ENCODE measurements around the gene FYN.
"Not testable (repeated sequence)": the region's sequence is repeated elsewhere in the genome, so short reads cannot be mapped to it uniquely, and the experiment has no call there.

Gene FYN

GRCh38 chr6:111914617-111915016 lies 41.4 kb upstream of the FYN start:
- DNase-seq (ENCODE audit: low read depth), result no peak
- no peak for TF ChIP-seq CTCF (IDR thresholded peaks at IDR 0.05; ENCODE audit: low read depth, low read length, missing control alignments)
- H3K4me3 ChIP-seq (ENCODE audit: low read depth, low read length), result no peak overlapping the region

DNA sequence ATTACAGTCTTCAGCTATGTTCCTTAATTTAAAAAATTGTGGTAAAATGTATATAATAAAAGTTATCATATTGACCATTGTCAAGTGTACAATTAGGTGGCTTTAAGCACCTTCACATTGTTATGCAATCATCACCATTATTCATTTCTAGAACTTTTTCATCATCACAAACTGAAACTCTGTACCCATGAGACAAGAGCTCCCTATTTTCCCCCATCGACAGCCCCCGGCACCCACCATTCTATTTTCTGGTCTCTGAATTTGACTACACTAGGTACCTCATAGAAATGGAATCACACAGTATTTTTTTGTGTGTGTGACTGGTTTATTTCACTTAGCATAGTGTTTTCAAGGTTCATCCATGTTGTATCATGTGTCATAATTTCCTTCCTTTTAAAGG lies 39.7 kb upstream of the FYN start:
- no peak for TF ChIP-seq CTCF (IDR thresholded peaks at IDR 0.05; ENCODE audit: low read depth, low read length, missing control alignments)
- H3K4me3 ChIP-seq (ENCODE audit: low read depth, low read length), result no peak overlapping the region
- no peak for DNase-seq (ENCODE audit: low read depth)

GRCh38 chr6:111911428-111911827 lies 38.2 kb upstream of the FYN start:
- no peak for DNase-seq (ENCODE audit: low read depth)
- H3K4me3 ChIP-seq (ENCODE audit: low read depth, low read length), result no peak overlapping the region
- TF ChIP-seq CTCF (IDR thresholded peaks at IDR 0.05; ENCODE audit: low read depth, low read length, missing control alignments), result no peak

DNA sequence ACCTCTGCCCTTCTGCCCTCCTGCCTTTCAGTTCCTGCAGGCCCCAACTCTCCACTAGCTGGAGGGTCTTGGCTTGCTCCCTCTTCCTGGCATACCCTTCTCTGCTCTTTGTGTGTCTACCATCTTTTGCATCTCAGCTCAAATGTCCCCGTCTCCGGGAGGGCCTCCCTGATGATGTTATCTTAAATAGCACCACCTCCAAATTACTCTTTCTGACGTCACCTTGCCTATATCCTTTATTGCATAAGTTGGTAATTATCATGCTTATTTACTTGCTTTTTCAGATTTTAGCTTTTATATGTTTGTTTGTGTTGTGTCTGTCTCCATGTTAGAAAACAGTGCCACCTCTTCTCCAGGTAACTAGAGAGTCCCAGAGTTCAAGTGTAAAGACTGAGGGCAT lies 36.0 kb upstream of the FYN start:
- H3K4me3 ChIP-seq (ENCODE audit: low read depth, low read length), result no peak overlapping the region
- TF ChIP-seq CTCF (IDR thresholded peaks at IDR 0.05; ENCODE audit: low read depth, low read length, missing control alignments), result no peak
- no peak for DNase-seq (ENCODE audit: low read depth)

GRCh38 chr6:111908365-111908764 lies 35.1 kb upstream of the FYN start:
- not testable (repeated sequence) for DNase-seq (ENCODE audit: low read depth); H3K4me3 ChIP-seq (ENCODE audit: low read depth, low read length)

DNA sequence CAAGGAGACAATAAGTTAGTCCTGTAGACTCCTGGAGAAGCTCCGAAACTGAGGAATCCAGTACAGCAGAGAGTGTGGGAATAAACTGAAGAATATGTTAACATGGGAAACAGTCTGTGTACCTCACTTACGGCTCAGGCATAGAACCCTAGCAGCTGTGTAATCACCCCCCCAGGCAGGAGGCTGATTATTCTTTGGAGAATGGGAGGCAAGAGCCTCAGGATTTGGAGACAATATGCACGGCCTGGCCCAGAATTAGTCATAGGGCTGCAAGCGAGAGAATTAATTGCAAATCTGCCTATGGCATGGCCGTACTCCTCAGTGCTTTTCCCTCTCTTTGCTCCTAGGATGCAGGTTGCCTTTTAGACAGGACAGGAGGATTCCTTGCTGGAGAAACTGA lies 27.5 kb upstream of the FYN start:
- no peak for TF ChIP-seq CTCF (IDR thresholded peaks at IDR 0.05; ENCODE audit: low read depth, low read length, missing control alignments)
- H3K4me3 ChIP-seq (ENCODE audit: low read depth, low read length), result no peak overlapping the region
- DNase-seq (ENCODE audit: low read depth), result no peak

GRCh38 chr6:111899531-111899930 lies 26.3 kb upstream of the FYN start:
- DNase-seq (ENCODE audit: low read depth), result no peak
- TF ChIP-seq CTCF (IDR thresholded peaks at IDR 0.05; ENCODE audit: low read depth, low read length, missing control alignments), result no peak
- H3K4me3 ChIP-seq (ENCODE audit: low read depth, low read length), result no peak overlapping the region

DNA sequence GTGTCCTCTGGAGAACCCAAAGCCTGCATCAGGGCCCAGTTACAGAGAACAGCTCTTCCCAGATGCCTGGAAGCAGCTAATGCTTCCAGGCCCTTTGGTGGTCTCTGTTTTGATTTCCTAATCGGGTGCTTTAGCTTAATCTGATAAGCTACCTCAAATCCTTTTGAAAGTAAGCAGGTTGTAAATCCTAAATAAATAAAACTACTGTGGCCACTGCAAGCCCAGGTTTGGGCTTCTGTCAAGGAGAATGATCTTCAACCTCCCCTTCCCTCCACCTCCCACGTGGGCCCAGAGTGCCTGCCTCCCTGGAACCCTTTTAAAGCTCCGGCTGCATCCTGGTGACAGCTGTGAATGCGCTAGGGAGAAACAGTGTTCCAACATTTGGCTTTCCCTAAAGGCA lies 25.2 kb upstream of the FYN start:
- H3K4me3 ChIP-seq (ENCODE audit: low read depth, low read length), result no peak overlapping the region
- no peak for DNase-seq (ENCODE audit: low read depth)
- TF ChIP-seq CTCF (IDR thresholded peaks at IDR 0.05; ENCODE audit: low read depth, low read length, missing control alignments), result no peak

Data from GM12864 (cell line).